Endothelial cell of umbilical vein (primary cell): ENCODE measurements around the gene FILIP1L. TPM values are rescaled to one million over a fixed set of nuclear protein-coding genes. Genes with fewer than 3 reads are reported as not detected.

Experiments used
- BruUV-seq: library from RNA; stranded (reverse); fragments of 400-500 nt; replicated peaks from 2 replicates; lab custom pipeline; 2021; lab: Mats Ljungman, UMichigan
- CTCF ChIA-PET: fragments of 300-600, 350-600 bp; sonication (Branson Sonifier 250); formaldehyde crosslinking; loops from one replicate; lab custom pipeline; 2021; ENCODE audit warnings: antibody characterized with exemption, inconsistent platforms; lab: Charles Lee
- POLR2A ChIA-PET: fragments of 300-600, 350-600 bp; sonication (Branson Sonifier 250); formaldehyde crosslinking; loops from one replicate; lab custom pipeline; 2021; ENCODE audit warnings: antibody characterized with exemption, inconsistent platforms; lab: Charles Lee
- DNase-seq: peaks from one replicate; pipeline ENCODE4 v3.0.0-alpha.2; 2011; ENCODE audit warnings: low read depth, low spot score
- FAIRE-seq: peaks from 2 replicates; lab custom pipeline; 2011; peaks lifted over from hg19 to GRCh38; lab: Jason Lieb, UNC
- H2AFZ ChIP-seq: 2 replicates; pipeline ENCODE4 v1.6.0; 2012; ENCODE audit warnings: low read depth, low read length, control low read depth, inconsistent platforms
- H3K27ac ChIP-seq: 2 replicates; pipeline ENCODE4 v1.5.1; 2011; ENCODE audit warnings: low read depth, mild to moderate bottlenecking, control low read depth, low read length, moderate library complexity; ENCODE audit not compliant: insufficient read depth
- H3K27me3 ChIP-seq, 2 experiments: 2 replicates each; pipeline versions ENCODE4 v1.6.0 to v1.6.1; 2011; ENCODE audit warnings: low read length in 2 of 2, mixed read lengths in 1 of 2; ENCODE audit not compliant: control insufficient read depth in 2 of 2, insufficient read depth in 2 of 2
- H3K36me3 ChIP-seq, 2 experiments: 2 replicates in 1 of 2; 3 replicates in 1 of 2; pipeline ENCODE4 v1.5.1; 2011; ENCODE audit warnings: low read length in 2 of 2, mild to moderate bottlenecking in 1 of 2, moderate library complexity in 1 of 2; ENCODE audit not compliant: control insufficient read depth in 2 of 2, insufficient read depth in 2 of 2; ENCODE audit errors: extremely low read depth in 1 of 2
- H3K4me1 ChIP-seq: 3 replicates; pipeline ENCODE4 v1.5.1; 2011; ENCODE audit warnings: mild to moderate bottlenecking, low read length; ENCODE audit not compliant: control insufficient read depth, insufficient read depth; ENCODE audit errors: extremely low read depth
- H3K4me2 ChIP-seq: 2 replicates; pipeline ENCODE4 v1.6.1; 2011; ENCODE audit warnings: low read length, control low read depth, mixed read lengths; ENCODE audit not compliant: insufficient read depth
- H3K4me3 ChIP-seq, 3 experiments: fragments of 200-600 bp in 1 of 3; sonication (generic), shearing (Covaris generic) in 1 of 3; replicated peaks in 1 of 3; 2 replicates each; pipeline ENCODE4 v1.5.1; 2011 to 2016; ENCODE audit warnings: control low read depth in 3 of 3, low read length in 3 of 3, mild to moderate bottlenecking in 2 of 3, inconsistent platforms in 1 of 3, low read depth in 1 of 3, moderate library complexity in 1 of 3; ENCODE audit not compliant: insufficient read depth in 1 of 3
- H3K79me2 ChIP-seq: 2 replicates; pipeline ENCODE4 v1.6.0; 2012; ENCODE audit warnings: low read length, inconsistent platforms; ENCODE audit not compliant: control insufficient read depth, insufficient read depth
- H3K9ac ChIP-seq: replicated peaks from 2 replicates; pipeline ENCODE3; 2011; ENCODE audit warnings: low read length, control low read depth; ENCODE audit not compliant: insufficient read depth; ENCODE audit errors: extremely low read depth
- H3K9me1 ChIP-seq: replicated peaks from 3 replicates; pipeline ENCODE4 v1.6.0; 2011; ENCODE audit warnings: mild to moderate bottlenecking, low read length; ENCODE audit not compliant: control insufficient read depth, insufficient read depth; ENCODE audit errors: extremely low read depth
- H3K9me3 ChIP-seq: replicated peaks from 2 replicates; pipeline ENCODE4 v1.5.1; 2012; ENCODE audit warnings: low read length, inconsistent platforms; ENCODE audit not compliant: control insufficient read depth, insufficient read depth
- H4K20me1 ChIP-seq: replicated peaks from 2 replicates; pipeline ENCODE3; 2011; ENCODE audit warnings: mild to moderate bottlenecking, low read length; ENCODE audit not compliant: control insufficient read depth, insufficient read depth; ENCODE audit errors: extremely low read depth
- CTCF ChIP-seq, 2 donors: IDR thresholded peaks; 1 replicate in 1 of 2; 2 replicates in 1 of 2; pipeline ENCODE4 v1.5.1; 2011; ENCODE audit warnings: low read length in 2 of 2, mild to moderate bottlenecking in 2 of 2, moderate library complexity in 2 of 2, control low read depth in 1 of 2, inconsistent platforms in 1 of 2, low read depth in 1 of 2; ENCODE audit not compliant: insufficient read depth in 1 of 2; ENCODE audit errors: extremely low read depth in 1 of 2
- EZH2 ChIP-seq: IDR thresholded peaks from 2 replicates; pipeline ENCODE4 v1.6.1; 2012; ENCODE audit warnings: borderline replicate concordance, low read depth, mild to moderate bottlenecking, moderate library complexity, low read length, inconsistent platforms; ENCODE audit not compliant: severe bottlenecking
- FOS ChIP-seq: IDR thresholded peaks from 2 replicates; pipeline ENCODE4 v1.6.1; 2011; ENCODE audit warnings: mild to moderate bottlenecking, low read length, moderate library complexity, borderline replicate concordance; ENCODE audit not compliant: insufficient read depth
- GATA2 ChIP-seq: IDR thresholded peaks from 2 replicates; pipeline ENCODE4 v1.7.0; 2011; ENCODE audit warnings: low read depth, mild to moderate bottlenecking, moderate library complexity, mixed read lengths, low read length; ENCODE audit not compliant: insufficient read length, insufficient read depth
- JUN ChIP-seq: IDR thresholded peaks from 2 replicates; pipeline ENCODE4 v1.6.1; 2011; ENCODE audit warnings: borderline replicate concordance, low read depth; ENCODE audit not compliant: insufficient read length, insufficient read depth
- MAX ChIP-seq: IDR thresholded peaks from 2 replicates; pipeline ENCODE4 v1.6.1; 2011; ENCODE audit not compliant: insufficient read depth, insufficient read length
- MYC ChIP-seq: IDR thresholded peaks from one replicate; pipeline ENCODE4 v1.6.1; 2011; ENCODE audit warnings: mild to moderate bottlenecking, low read depth, low read length
- POLR2A ChIP-seq: IDR thresholded peaks from 2 replicates; pipeline ENCODE4 v1.6.1; 2012; ENCODE audit warnings: low read depth, mild to moderate bottlenecking, control low read depth, low read length
- POLR2AphosphoS5 ChIP-seq: IDR thresholded peaks from 2 replicates; pipeline ENCODE4 v1.6.1; 2012; ENCODE audit warnings: low read depth, mild to moderate bottlenecking, control low read depth, low read length, moderate library complexity; ENCODE audit not compliant: insufficient read depth
- dilution Hi-C: fragments of 300-500 bp; cut with MboI; formaldehyde crosslinking; loops from one replicate; pipeline ENCODE4 v1.15.0; 2019; ENCODE audit warnings: low sequenced_read_pairs; ENCODE audit not compliant: extremely low pct_ligation_motif_present
- intact Hi-C: fragments of 100-400 bp; cut with micrococcal nuclease; formaldehyde crosslinking; loops from one replicate; pipeline ENCODE4 v1.10.0; 2022
- polyA plus RNA-seq, 4 experiments: library from polyadenylated mRNA; depleted of rRNA in 3 of 4; stranded (reverse) in 3 of 4; unstranded in 1 of 4; fragments of >200 nt; gene quantifications; 2 replicates each; pipeline versions ENCODE4 v1.2.1 to v1.2.3, GENCODE V29; 2011 to 2012; ENCODE audit warnings: missing spikeins in 1 of 4
- total RNA-seq: library from RNA; stranded (reverse); gene quantifications from 2 replicates; pipeline ENCODE4 v1.2.3, GENCODE V29; 2021

Gene FILIP1L
- total and polyA plus RNA-seq, 2 donors (not counting 3 experiments of a cell fraction or from before 2014, with no cell fraction given): 26.0 to 29.9 TPM

- intact Hi-C loops (no loop called here), dilution Hi-C loops (no loop called here)
- Histone ChIP-seq H3K4me2 (no peak overlapping the region), H3K4me1 (peaks cover 8% of the 10 kb centered on the region), H2AFZ (no peak overlapping the region), H3K9me3 (no peaks in the 10 kb centered on the region), H3K27ac (no peak overlapping the region), H3K4me3 (no peak overlapping the region), H3K79me2 (no peaks in the 10 kb centered on the region), H3K9ac (no peak overlapping the region), H3K9me1 (no peaks in the 10 kb centered on the region), H3K27me3 (no peaks in the 10 kb centered on the region), H3K36me3 (no peaks in the 10 kb centered on the region), H4K20me1 (no peaks in the 10 kb centered on the region)
- DNase-seq (no peak), FAIRE-seq (no peak)
- CTCF ChIA-PET: interaction anchor here (0.7 to 2.8 kb wide), 6 partner anchors 8 to 187 kb away, joined by 3 to 12 read pairs (median 3); no protein-coding TSS in a partner anchor
- POLR2A ChIA-PET: no interaction called here
- TF ChIP-seq POLR2AphosphoS5 (no peak), EZH2 (no peak), FOS (no peak), POLR2A (no peak), GATA2 (no peak), MYC (no peak), JUN (no peak), CTCF (IDR thresholded peaks at IDR 0.05; ENCODE audit: extremely low read depth in 1 of 2, insufficient read depth in 1 of 2, low read depth in 1 of 2, low read length in 2 of 2) (no peak), MAX (no peak)
- no TSS peak for BruUV-seq
These were observed 84.6 kb downstream of the FILIP1L start for GRCh38 chr3:100029689-100030088.
